Activated CD4-positive, alpha-beta T cell treated with anti-CD3 and anti-CD28 coated beads, Interleukin-2, amount 50 U/mL, for 1 hour (primary cell): ENCODE results near the gene ATF7IP2.
"Not testable (repeated sequence)": the region's sequence is repeated elsewhere in the genome, so short reads cannot be mapped to it uniquely, and the experiment has no call there.

Source experiments
- DNase-seq: peaks from one replicate; pipeline ENCODE4 v3.0.0-alpha.2; 2020

The ATF7IP2 gene, protein sequence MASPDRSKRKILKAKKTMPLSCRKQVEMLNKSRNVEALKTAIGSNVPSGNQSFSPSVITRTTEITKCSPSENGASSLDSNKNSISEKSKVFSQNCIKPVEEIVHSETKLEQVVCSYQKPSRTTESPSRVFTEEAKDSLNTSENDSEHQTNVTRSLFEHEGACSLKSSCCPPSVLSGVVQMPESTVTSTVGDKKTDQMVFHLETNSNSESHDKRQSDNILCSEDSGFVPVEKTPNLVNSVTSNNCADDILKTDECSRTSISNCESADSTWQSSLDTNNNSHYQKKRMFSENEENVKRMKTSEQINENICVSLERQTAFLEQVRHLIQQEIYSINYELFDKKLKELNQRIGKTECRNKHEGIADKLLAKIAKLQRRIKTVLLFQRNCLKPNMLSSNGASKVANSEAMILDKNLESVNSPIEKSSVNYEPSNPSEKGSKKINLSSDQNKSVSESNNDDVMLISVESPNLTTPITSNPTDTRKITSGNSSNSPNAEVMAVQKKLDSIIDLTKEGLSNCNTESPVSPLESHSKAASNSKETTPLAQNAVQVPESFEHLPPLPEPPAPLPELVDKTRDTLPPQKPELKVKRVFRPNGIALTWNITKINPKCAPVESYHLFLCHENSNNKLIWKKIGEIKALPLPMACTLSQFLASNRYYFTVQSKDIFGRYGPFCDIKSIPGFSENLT

DNA sequence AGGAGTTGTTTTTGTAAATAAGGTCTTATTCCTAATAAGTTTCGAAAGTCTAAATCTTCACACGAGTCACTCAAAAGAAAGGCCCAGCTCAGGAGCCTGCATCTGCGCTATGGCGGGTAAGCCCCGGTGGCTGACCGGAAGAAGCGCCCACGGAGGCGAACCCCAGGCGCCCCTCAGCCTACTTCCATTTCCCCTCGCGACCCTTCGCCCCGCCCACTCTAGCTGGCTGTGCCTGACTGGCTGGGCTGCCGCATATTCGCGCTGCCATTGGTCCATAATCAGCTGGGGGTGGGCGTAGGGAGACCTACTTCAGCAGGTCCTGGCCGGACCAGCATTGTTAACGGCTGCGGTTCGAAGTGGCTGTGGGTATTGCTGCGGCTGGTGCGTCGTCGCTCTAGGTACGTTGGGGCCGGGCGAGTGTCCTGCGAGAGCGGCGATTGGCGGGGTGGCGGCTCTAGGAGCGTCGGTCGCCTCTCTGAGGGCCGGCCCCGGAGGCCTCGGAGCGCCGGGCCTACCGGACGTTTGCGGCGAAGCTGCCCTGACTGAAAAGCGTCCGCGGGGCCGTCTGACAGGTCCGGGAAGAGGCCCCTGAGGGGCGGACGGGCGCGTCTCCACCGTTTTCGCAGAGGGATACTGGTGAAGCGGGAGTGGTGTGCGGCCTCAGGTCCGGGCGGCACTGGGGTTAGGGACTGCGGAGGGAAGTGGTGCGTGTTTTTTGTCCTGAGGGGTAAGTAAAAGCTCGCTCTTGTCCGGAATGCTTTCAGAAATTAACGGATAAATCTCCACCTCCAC, at the start of gene ATF7IP2:
TSS of gene ATF7IP2 (plus strand) at position 337 of the 792 bp plus-strand sequence. CDS start 44,560 bp downstream, outside the sequence.
- peak; percentile 84 for DNase-seq

DNA sequence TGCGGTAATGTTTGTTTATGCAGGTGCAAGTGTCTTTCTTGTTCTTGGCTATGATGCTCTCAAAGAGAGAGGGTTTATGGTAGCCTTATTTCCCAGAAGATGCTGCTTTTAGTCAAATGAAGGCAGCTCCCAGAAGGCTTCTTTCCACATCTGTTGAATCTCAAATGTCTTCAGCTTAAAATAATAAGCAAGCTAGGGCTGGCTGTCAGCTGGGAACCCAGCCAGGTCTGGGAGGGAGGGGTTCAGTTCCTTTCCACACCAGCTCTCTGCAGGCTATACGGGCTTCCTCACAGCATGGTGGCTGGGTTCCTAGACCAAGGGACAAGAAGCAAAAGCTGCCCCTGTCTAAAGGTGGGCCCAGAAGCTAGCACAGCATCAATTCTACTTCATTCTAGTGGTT, 47.4 kb upstream of the ATF7IP2 start:
- DNase-seq = no peak

DNA sequence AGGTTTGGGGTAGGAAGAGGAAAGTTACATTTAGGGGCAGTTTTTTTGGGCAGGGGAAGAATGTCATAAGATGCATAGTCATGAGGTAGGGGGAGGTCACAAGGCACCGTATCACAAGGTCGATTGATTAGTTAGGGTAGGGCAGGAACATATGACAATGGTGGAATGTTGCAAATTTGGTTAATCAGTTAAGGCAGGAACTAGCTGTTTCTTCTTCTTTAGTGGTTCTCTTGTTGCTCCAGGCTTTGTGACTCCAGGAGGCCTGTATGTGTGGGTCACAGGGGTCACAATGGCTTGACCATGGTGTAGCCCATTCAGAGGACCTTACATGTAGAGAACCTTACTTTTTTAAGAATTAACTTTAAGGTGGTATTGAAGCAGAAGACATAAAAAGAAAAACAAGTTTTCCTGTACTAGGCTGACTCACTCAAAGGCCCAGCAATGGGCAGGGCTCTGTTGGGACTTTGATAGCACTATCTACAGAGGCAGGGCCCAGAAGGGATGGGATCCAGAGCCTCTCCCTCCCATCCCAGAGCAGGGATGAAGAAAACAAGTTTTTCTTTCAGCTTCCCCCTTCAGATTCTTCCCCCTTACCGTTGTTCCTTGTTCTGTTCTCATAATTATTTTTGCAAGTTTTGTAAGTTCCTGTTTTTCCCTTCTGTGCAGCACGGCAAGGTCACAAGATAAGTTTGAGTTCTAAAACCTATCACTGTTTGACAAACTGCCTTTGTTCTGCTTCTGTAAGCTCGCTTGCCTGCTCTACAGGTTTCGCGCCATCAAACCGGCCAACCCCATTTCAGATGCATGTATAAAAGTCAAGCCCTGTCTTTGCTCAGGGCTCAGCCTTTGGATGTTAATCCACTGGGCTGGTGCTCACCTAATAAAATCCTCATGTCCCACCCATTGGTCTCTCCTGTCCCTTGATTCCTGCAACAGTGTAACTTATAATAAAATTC, 45.8 kb upstream of the ATF7IP2 start:
- no peak for DNase-seq

DNA sequence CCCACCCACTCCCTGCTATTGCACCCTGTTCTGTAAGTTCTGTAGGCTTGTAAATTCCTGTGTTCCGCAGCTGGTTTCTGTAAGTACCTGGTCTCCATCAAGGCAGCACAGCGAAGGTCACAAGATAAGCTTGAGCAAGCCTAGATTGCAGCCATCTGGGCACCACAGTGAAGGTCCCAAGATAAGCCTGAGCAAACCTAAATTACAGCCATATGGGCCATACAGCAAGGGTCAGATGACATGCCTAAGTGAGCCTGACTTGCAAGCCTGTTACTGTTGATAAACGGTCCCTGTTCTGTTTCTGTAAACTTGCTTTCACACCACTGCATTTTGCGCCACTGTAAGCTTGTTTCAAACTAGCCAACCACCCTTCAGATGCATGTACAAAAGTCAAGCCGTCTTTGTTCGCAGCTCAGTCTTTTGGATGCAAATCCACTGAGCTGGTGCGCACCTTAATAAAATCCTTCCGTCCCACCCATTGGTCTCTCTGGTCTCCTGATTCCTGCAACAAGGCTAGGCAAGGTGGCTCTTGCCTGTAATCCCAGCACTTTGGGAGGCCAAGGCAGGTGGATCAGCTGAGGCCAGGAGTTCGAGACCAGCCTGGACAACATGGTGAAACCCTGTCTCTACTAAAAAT, 42.6 kb upstream of the ATF7IP2 start:
- DNase-seq = no peak

DNA sequence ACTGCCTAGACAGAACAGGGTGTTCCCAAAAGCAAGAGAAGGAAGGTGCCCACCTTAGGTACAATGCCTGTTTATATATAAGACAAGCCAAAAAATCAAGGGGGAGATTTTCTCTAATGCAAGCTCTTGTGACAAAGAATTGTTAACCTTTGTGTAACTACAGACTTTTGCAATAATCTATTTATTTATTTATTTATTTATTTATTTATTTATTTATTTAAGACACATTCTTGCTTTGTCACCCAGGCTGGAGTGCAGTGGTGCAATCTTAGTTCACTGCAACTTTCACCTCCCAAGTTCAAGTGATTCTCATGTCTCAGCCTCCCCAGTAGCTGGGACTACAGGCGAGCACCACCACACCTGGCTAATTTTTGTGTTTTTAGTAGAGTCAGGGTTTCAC, 41.2 kb upstream of the ATF7IP2 start:
- DNase-seq = not testable (repeated sequence)

DNA sequence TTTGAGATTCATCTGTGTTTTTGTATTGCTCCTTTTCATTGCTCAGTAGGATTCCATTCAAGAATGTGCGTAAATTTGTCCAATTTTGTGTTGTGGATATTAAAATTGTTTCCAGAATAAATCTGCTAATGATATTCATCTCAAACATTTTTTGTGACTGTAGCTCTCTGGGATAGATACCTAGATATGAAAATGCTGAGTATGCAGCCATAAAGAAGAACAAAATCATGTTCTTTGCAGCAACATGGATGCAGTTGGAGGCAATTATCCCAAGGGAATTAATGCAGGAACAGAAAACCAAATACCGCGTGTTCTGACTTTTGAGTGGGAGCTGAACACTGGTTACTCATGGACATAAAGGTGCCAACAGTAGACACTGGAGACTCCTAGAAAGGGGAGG, 40.2 kb upstream of the ATF7IP2 start:
- no peak for DNase-seq

DNA sequence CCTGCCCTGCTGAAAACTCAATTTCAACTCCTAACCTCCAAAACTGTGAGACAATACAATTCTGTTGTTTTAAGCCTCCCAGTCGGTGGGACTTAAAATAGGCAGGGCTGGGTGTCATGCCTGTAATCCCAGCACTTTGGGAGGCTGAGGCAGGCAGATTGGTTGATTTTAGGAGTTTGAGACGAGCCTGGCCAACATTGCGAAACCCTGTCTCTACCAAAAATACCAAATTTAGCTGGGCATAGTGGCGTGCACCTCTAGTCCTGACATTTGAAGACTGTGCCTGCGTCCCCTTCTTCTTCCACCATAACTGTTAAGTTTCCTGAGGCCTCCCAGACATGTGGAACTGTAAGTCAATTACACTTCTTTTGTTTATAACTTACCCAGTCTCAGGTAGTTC, 36.0 kb upstream of the ATF7IP2 start:
- DNase-seq = no peak

DNA sequence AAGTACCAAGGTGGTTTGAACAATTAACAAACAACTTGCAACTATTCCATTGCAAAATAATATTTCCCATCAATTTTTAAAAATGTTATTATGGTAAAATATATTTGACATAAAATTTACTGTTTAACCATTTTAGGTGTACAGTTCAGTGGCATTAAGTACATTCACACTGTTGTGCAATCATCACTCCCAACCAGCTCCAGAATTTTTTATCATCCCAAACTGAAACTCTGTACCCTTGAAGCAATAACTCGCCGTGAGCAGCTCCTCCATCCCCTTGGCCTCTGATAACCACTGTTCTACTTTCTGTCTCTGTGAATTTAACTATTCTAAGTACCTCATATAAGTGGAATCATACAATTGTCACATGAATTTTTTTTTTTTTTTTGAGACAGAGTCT, 33.6 kb upstream of the ATF7IP2 start:
- DNase-seq = no peak

DNA sequence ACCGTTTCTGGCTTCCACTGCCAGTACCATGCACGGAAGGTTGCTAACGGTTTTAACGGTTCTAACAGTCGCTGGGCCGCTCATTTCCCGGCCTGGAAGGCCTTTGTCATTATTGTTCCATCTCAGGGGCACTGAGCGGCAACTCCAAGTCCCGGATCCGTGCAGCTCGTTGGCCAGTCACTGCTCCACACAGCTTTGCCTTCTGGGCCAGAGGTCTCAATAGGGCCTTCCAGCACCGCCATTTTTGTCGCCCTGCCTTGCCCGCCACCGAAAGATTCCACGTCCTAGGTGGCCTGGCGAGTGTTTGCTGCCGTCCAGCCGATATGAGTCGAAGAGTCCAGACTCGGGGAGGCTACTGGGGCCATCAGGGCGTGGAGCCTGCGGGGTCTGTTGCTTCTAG, 30.3 kb upstream of the ATF7IP2 start:
- no peak for DNase-seq

DNA sequence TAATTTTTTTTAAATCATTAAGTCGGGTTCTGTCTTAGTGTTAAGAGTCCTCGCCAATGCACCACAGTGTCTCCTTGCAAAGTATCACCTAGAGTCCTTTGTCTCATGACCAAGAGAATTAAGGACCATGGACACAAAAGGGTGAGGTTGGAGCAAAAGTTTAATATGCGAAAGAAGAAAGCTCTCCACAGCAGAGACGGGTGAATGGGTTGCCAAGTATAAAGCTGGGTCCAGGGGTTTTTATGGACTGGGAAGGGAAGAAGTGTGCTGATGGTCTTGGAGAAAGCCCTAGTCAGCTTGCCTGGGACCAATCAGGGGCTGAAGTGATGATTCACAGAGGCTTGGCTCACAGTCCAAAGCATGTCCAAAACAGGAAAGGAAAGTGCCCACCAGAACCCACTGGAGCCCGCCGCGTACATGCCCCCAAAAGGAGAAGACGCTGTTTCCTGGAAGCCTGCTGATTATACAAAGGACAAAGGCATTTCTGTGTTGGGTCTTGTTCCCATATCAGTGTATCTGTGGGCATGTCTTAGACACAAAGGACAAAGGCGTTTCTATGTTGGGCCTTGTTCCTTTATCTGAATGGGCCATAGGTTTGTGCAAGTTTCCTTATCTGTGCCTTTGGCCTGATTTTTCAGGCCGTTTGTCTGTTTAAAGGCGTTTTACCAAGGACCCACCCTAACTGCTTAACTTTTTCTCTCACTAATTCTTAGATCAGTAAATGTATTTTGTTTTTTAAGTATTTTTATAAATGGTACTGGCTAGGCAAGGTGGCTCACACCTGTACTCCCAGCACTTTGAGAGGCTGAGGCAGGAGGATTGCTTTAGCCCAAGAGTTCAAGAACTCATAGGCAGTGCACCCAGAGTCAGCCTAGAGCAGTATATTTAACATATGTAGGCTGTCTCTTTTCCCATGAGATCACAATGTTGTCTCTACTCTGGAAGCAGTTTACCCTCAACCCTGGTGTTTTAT, 28.7 kb upstream of the ATF7IP2 start:
- no peak for DNase-seq

DNA sequence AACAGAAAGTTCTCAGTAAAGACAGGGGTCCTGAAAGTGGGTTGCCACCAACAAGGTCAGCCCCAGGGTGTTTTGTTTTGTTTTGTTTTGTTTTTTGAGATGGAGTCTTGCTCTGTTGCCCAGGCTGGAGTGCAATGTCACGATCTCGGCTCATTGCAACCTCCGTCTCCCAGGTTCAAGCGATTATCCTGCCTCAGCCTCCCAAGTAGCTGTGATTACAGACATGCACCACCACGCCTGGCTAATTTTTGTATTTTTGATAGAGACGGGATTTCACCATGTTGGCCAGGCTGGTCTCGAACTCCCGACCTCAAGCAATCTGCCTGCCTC, 24.1 kb upstream of the ATF7IP2 start:
- DNase-seq = not testable (repeated sequence)

DNA sequence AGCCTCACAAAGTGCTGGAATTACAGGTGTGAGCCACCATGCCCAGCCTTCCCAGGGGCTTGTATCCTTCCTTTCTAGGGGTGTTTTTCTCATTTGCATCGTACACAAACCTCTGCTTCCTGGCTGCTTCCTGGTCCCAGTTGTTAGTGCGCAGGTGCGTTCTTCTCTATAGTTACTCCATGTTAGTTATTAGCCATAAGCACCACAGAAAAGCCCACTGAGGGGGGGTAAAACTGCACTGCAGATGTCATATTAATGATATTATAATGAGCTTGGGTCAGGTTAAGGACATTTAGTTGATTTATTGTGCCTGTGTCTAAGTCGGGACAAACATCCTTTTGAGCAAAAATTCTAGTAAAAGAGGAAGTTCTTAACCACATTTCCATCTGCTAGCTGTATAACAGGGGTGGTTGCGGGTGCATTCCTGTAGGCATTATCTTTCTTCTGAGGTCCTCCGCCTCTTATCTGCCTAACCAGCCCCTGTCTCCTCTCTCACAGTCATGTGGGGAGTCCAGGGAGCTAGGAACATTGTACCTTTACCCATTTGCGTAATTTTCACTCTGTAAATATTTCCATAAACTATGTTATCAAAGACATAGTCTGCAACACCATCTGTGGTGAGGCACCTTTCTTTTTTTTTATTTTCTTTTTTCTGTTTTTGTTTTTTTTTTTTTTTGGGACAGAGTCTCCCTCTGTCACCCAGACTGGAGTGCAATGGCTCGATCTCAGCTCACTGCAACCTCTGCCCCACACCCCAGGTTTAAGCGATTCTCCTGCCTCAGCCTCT, 23.6 kb upstream of the ATF7IP2 start:
- no peak for DNase-seq

DNA sequence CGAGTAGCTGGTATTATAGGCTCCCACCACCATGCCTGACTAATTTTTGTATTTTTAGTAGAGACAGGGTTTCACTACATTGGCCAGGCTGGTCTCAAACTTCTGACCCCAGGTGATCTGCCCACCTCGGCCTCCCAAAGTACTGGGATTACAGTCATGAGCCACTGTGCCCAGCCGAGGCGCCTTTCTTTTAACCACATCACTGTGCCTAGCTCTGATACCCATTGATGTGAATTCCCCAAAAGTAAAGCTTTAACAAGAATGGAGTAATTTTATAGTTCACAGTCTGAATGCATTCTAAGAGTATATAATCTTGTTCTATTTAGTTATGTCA, 23.0 kb upstream of the ATF7IP2 start:
- not testable (repeated sequence) for DNase-seq

DNA sequence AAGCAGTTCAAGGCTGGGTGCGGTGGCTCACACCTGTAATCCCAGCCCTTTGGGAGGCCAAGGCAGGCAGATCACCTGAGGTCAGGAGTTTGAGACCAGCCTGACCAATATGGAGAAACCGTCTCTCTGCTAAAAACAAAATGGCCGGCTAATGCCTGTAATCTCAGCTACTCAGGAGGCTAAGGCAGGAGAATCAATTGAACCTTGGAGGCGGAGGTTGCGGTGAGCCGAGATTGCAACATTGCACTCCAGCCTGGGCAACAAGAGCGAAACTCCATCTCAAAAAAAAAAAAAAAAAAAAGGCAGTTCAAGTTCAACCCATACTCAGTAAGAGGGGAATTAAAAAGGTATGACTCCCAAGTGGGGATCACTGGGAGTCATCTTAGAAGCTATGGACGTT, 19.2 kb upstream of the ATF7IP2 start:
- not testable (repeated sequence) for DNase-seq

DNA sequence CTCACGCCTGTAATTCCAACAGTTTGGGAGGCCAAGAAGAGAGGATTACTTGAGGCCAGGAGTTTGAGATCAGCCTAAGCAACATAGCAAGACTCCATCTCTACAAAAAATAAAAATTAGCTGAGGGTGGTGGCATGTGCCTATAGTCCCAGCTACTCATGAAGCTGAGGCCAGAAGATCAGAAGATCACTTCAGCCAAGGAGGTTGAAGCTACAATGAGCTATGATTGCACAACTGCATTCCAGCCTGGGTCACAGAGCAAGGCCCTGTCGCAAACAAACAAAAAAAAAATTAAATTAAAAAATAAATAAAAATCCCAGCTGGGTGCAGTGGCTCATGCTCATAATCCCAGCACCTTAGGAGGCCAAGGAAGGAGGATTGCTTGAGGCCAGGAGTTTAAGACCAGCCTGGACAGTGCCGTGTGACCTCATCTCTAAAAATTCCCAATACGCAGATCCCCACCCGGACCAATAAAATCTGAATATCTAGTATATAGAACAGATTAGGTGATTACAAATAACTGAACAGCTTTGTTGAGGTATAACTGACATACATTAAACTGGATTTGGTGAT, 18.2 kb upstream of the ATF7IP2 start:
- DNase-seq = no peak

DNA sequence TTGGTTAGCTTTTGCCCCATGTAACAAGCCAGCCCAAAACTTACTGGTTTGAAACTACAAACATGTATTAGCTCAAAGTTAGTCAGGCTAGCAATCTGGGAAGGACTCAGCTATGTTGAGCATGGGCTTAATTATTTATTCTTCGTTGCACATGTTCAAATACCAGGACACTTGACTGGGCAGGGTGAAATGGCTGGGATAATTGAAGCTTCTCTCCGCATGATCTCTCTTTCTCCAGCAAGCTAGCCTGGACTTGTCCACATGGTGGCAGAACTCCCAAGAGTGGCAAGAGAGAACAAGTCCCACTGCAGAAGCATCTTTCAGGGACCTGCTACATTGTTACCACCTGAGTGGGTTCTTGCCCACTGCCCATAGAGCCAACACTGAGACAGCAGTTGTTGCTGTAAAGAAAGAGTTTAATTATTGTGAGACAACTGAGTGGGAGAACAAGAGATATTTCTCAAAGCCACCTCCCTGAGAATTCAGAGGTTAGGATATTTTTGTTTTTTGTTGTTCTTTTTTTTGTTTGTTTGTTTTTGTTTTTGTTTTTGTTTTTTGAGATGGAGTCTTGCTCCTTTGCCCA, 16.8 kb upstream of the ATF7IP2 start:
- no peak for DNase-seq

DNA sequence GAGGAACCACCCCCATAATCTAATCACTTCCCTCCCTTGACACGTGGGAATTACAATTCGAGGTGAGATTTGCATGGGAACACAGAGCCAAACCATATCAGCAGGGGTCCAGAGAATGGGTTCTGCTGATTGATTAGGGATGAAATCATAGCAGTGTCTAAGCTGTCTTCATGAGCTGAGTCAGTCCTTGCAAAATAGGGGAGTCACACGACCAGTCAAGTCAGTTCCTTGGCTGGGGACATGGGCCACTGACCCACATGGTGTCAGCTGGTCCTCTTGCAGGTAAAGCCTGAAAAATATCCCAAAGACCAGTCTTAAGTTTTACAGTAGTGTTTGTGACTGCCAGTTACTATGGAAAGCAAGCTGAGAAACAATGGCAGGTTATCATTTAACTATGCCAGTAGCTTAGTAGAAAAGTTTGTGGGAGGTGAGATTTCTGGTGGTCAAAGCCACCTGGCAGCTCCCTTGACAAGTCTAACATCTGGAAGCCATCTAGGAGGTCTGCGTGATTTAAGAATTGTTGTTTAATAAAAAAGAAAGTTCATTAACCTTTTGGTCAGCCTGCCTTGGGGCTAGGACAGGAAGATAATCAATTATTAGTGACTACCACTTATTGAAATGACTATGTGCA, 15.7 kb upstream of the ATF7IP2 start:
- no peak for DNase-seq

DNA sequence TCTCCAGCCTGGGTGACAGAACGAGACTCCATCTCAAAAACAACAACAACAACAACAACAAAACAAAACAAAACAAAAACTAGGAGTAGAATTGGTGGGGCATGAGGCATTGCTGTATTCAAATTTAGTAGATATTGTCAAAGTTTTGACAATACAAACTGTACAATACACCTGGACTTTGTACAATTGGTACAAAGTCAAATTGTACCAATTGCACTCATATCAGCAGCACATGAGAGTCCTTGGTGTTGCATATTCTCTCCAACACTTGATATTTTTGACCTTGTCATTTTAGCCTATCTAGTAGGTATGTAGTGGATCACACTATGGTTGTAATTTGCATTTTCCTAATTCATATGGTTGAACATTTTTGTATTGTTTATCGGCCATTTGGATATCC, 14.3 kb upstream of the ATF7IP2 start:
- DNase-seq = no peak

DNA sequence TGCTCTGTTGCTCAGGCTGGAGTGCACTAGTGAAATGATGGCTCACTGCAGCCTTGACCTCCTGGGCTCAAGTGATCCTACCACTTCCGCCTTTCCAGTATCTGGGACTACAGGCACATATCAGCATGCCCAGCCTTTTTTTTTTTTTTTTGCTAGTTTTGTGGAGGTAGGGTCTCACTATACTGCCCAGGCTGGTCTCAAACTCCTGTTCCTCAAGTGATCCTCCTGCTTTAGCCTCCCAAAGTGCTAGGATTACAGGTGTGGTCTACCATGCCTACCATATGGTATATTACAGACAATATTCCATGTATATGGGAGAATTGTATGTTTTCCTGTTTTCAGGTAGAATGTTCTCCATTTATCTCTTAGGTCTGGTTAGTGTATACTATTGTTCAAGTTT, 12.3 kb upstream of the ATF7IP2 start:
- no peak for DNase-seq
